Measurements from ENCODE around the gene OR2L8. TPM values are rescaled to one million over a fixed set of nuclear protein-coding genes. Genes with fewer than 3 reads are reported as not detected.
A peak's percentile ranks its signal among the peaks of the same experiment; 100 is the strongest.

The OR2L8 gene
- total and polyA plus RNA-seq, 9 of the 15 experiments (the other 6 are each of a cell fraction or from before 2014, with no cell fraction given): not detected

GRCh38 chr1:247906504-247907047 is 42.1 kb upstream of the OR2L8 start:
- no TSS peak for BruUV-seq (replicated peaks)
- Histone ChIP-seq H3K79me2 (ENCODE audit: control insufficient read depth, insufficient read depth, low read length) (no peaks in the 10 kb centered on the region), H3K27me3 (ENCODE audit: control insufficient read depth in 2 of 2, insufficient read depth in 2 of 2, low read length in 2 of 2) (no peaks in the 10 kb centered on the region), H3K9ac (ENCODE audit: insufficient read depth in 1 of 2, low read depth in 2 of 2, low read length in 2 of 2) (0 out of 4 replicates have a peak overlapping the region, but pooled peaks of 1 of the 2 experiments have one; percentile 2), H3K36me3 (ENCODE audit: control insufficient read depth, insufficient read depth, low read length) (no peaks in the 10 kb centered on the region), H3K4me2 (ENCODE audit: insufficient read depth, low read length) (peak overlapping the region; percentile 59), H2AFZ (ENCODE audit: low read depth, low read length) (peak overlapping the region; percentile 57), H3K4me3 (0 out of 2 replicates have a peak overlapping the region, but pooled peaks have one; percentile 7), H3K4me1 (replicated peaks in 1 of 2; ENCODE audit: control insufficient read depth in 2 of 2, insufficient read depth in 2 of 2, low read length in 2 of 2) (peaks cover 0 to 13% of the 10 kb centered on the region in 2 experiments; a peak in 3 of 5 replicates), H3K9me1 (ENCODE audit: control insufficient read depth, insufficient read depth, low read length) (no peaks in the 10 kb centered on the region), H3K9me3 (replicated peaks; ENCODE audit: control insufficient read depth, insufficient read depth, low read depth, low read length) (peaks cover 5% of the 10 kb centered on the region), H3K27ac (ENCODE audit: extremely low read depth, low read depth, low read length) (peak overlapping the region; percentile 47; the same call in 1 of the 3 replicates), H4K20me1 (replicated peaks; ENCODE audit: control insufficient read depth, insufficient read depth, low read length) (no peaks in the 10 kb centered on the region)
- peak; percentile 91 for ATAC-seq
- DNase-seq (ENCODE audit: extremely low read depth in 1 of 4, low spot score in 3 of 4): peak in 2 of 4 experiments; percentile 67 to 69
- ChIA-PET POLR2A (interaction anchor here (0.8 to 1.6 kb wide), 5 partner anchors 10 to 49 kb away, joined by 3 to 8 read pairs (median 4); no protein-coding TSS in a partner anchor), CTCF (ENCODE audit: low intra/inter-chr PET ratio) (no interaction called here)
- intact Hi-C loops (cut with micrococcal nuclease): no loop called here
- in situ Hi-C loops (cut with MboI): no loop called here
- WGBS (ENCODE audit: insufficient coverage, low coverage, missing lambda C conversion rate): 4% methylated on average over 7 of the region's 7 CpGs
- FAIRE-seq: peak; percentile 76
- TF ChIP-seq SIRT6 (IDR thresholded peaks at IDR 0.05; ENCODE audit: low read depth, low read length) (no peak), FOSL1 (tag; conservative IDR thresholded peaks at IDR 0.05) (peak; percentile 18), RBBP5 (IDR thresholded peaks at IDR 0.05; ENCODE audit: borderline replicate concordance, insufficient read depth, low read length, poor library complexity, severe bottlenecking) (peak; percentile 29), POLR2H (tag; IDR thresholded peaks at IDR 0.05; ENCODE audit: low read depth) (0 out of 2 replicates have a peak, but pooled peaks have one; percentile 50), PKNOX1 (IDR thresholded peaks at IDR 0.05) (peak; percentile 87), STAT5A (IDR thresholded peaks at IDR 0.05; ENCODE audit: borderline replicate concordance, low read length) (0 out of 2 replicates have a peak, but pooled peaks have one; percentile 12), SPI1 (IDR thresholded peaks at IDR 0.05; ENCODE audit: borderline replicate concordance, low read depth, low read length) (peak; percentile 61; the same call in 1 of the 2 replicates), MIER1 (IDR thresholded peaks at IDR 0.05; ENCODE audit: low read depth) (no peak), GATAD2B (IDR thresholded peaks at IDR 0.05; ENCODE audit: borderline replicate concordance) (peak; percentile 46; the same call in 1 of the 2 replicates), POLR2A (conservative IDR thresholded peaks at IDR 0.05) (no peak), CLOCK (CRISPR knock-in tag; IDR thresholded peaks at IDR 0.05; ENCODE audit: borderline replicate concordance) (no peak), C11orf30 (IDR thresholded peaks at IDR 0.05; ENCODE audit: low read depth) (peak; percentile 22; the same call in 1 of the 2 replicates), TAF9B (IDR thresholded peaks at IDR 0.05; ENCODE audit: partially characterized antibody) (peak; percentile 41), RBM39 (optimal IDR thresholded peaks at IDR 0.05; ENCODE audit: low read depth, low read length) (peak; percentile 83), SOX6 (IDR thresholded peaks at IDR 0.05) (peak; percentile 49; the same call in 1 of the 2 replicates), HMBOX1 (IDR thresholded peaks at IDR 0.05) (peak; percentile 56; the same call in 1 of the 2 replicates)

All from K562 (cell line).